IMR-90 (cell line): ENCODE measurements around the gene PEAK1. TPM values are rescaled to one million over a fixed set of nuclear protein-coding genes. Genes with fewer than 3 reads are reported as not detected.

Experiments
- ATAC-seq: fragments of 200-7000 bp; cut with Tn5 transposase; 2 replicates; pipeline ENCODE4 v1.9.1; 2020; ENCODE audit warnings: low read depth, mild to moderate bottlenecking, moderate library complexity
- BruUV-seq: library from RNA; stranded (reverse); fragments of 400-500 nt; replicated peaks from 2 replicates; lab custom pipeline; 2021; lab: Mats Ljungman, UMichigan
- CTCF ChIA-PET: fragments of 300-600 bp; formaldehyde crosslinking; extraction: SDS; loops from one replicate; lab custom pipeline; 2021; ENCODE audit warnings: antibody characterized with exemption; lab: Yijun Ruan, JAX
- POLR2A ChIA-PET: fragments of 300-600 bp; sonication (Branson Sonifier 250); formaldehyde crosslinking; loops from one replicate; lab custom pipeline; 2022; ENCODE audit warnings: antibody characterized with exemption; ENCODE audit not compliant: unreplicated experiment; lab: Charles Lee
- DNase-seq: peaks from one replicate; pipeline ENCODE4 v3.0.0; 2013
- H2AFZ ChIP-seq: replicated peaks from 2 replicates; pipeline ENCODE3; 2013; ENCODE audit warnings: low read length, mild to moderate bottlenecking; ENCODE audit not compliant: poor library complexity
- H2AK5ac ChIP-seq: 2 replicates; pipeline ENCODE4 v1.6.1; 2013; ENCODE audit warnings: low read depth, low read length, inconsistent platforms
- H2AK9ac ChIP-seq: replicated peaks from 2 replicates; pipeline ENCODE3; 2013; ENCODE audit warnings: mild to moderate bottlenecking, low read depth, low read length, moderate library complexity; ENCODE audit not compliant: poor library complexity
- H2BK120ac ChIP-seq: 2 replicates; pipeline ENCODE4 v1.6.1; 2013; ENCODE audit warnings: low read depth, low read length, inconsistent platforms
- H2BK15ac ChIP-seq: 3 replicates; pipeline ENCODE4 v1.6.1; 2013; ENCODE audit warnings: low read depth, low read length, inconsistent platforms
- H2BK20ac ChIP-seq: 2 replicates; pipeline ENCODE4 v1.6.1; 2013; ENCODE audit warnings: low read depth, mild to moderate bottlenecking, inconsistent platforms, low read length, moderate library complexity
- H2BK5ac ChIP-seq: 2 replicates; pipeline ENCODE4 v1.6.1; 2013; ENCODE audit warnings: mild to moderate bottlenecking, low read depth, low read length, inconsistent platforms; ENCODE audit not compliant: poor library complexity, severe bottlenecking
- H3K14ac ChIP-seq: replicated peaks from 2 replicates; pipeline ENCODE4 v1.6.1; 2013; ENCODE audit warnings: low read depth, low read length, inconsistent platforms
- H3K18ac ChIP-seq: 2 replicates; pipeline ENCODE4 v1.6.1; 2013; ENCODE audit warnings: low read depth, low read length, control low read depth
- H3K23ac ChIP-seq: 2 replicates; pipeline ENCODE4 v1.6.1; 2013; ENCODE audit warnings: low read depth, low read length, inconsistent platforms
- H3K27ac ChIP-seq: 2 replicates; pipeline ENCODE4 v1.5.1; 2013; ENCODE audit warnings: mild to moderate bottlenecking, control low read depth, low read length; ENCODE audit not compliant: insufficient read depth
- H3K27me3 ChIP-seq: 2 replicates; pipeline ENCODE4 v1.6.1; 2013; ENCODE audit warnings: low read length; ENCODE audit not compliant: control insufficient read depth, insufficient read depth
- H3K36me3 ChIP-seq: 2 replicates; pipeline ENCODE4 v1.6.1; 2013; ENCODE audit warnings: low read length, mixed read lengths; ENCODE audit not compliant: control insufficient read depth, insufficient read depth
- H3K4ac ChIP-seq: 2 replicates; pipeline ENCODE4 v1.6.1; 2013; ENCODE audit warnings: low read depth, low read length, inconsistent platforms
- H3K4me1 ChIP-seq: 2 replicates; pipeline ENCODE4 v1.6.1; 2013; ENCODE audit warnings: low read length, mixed read lengths; ENCODE audit not compliant: control insufficient read depth, insufficient read depth
- H3K4me2 ChIP-seq: 2 replicates; pipeline ENCODE4 v1.6.1; 2013; ENCODE audit warnings: low read depth, mild to moderate bottlenecking, control low read depth, low read length, moderate library complexity
- H3K4me3 ChIP-seq: 2 replicates; pipeline ENCODE4 v1.5.1; 2013; ENCODE audit warnings: low read depth, mild to moderate bottlenecking, control low read depth, low read length, moderate library complexity; ENCODE audit not compliant: insufficient read depth
- H3K56ac ChIP-seq: 2 replicates; pipeline ENCODE4 v1.6.1; 2013; ENCODE audit warnings: low read length, inconsistent platforms; ENCODE audit not compliant: insufficient read depth; ENCODE audit errors: extremely low read depth
- H3K79me1 ChIP-seq, 2 experiments: 2 replicates each; pipeline ENCODE4 v1.6.1; 2013; ENCODE audit warnings: low read length in 2 of 2, inconsistent platforms in 1 of 2, low read depth in 1 of 2
- H3K9ac ChIP-seq: 2 replicates; pipeline ENCODE4 v1.6.1; 2013; ENCODE audit warnings: low read depth, low read length, control low read depth
- H3K9me1 ChIP-seq: 2 replicates; pipeline ENCODE4 v1.6.1; 2013; ENCODE audit warnings: low read length, inconsistent platforms; ENCODE audit not compliant: insufficient read depth
- H3K9me3 ChIP-seq: 2 replicates; pipeline ENCODE4 v1.6.1; 2013; ENCODE audit warnings: low read length; ENCODE audit not compliant: control insufficient read depth, insufficient read depth
- H4K20me1 ChIP-seq: 2 replicates; pipeline ENCODE4 v1.6.1; 2013; ENCODE audit warnings: low read length, inconsistent platforms; ENCODE audit not compliant: insufficient read depth
- H4K5ac ChIP-seq: 2 replicates; pipeline ENCODE4 v1.6.1; 2013; ENCODE audit warnings: mild to moderate bottlenecking, low read depth, low read length, control low read depth
- H4K8ac ChIP-seq, 2 experiments: 2 replicates each; pipeline ENCODE4 v1.6.1; 2013; ENCODE audit warnings: low read depth in 2 of 2, low read length in 2 of 2, control low read depth in 1 of 2, inconsistent platforms in 1 of 2
- H4K91ac ChIP-seq: 2 replicates; pipeline ENCODE4 v1.6.1; 2013; ENCODE audit warnings: low read depth, low read length, inconsistent platforms; ENCODE audit not compliant: insufficient read depth
- CEBPB ChIP-seq: IDR thresholded peaks from 2 replicates; pipeline ENCODE4 v1.6.1; 2012; ENCODE audit warnings: low read depth, low read length, improper control_type of control experiment
- SMC3 ChIP-seq: fragments of 150-350 bp; IDR thresholded peaks from 2 replicates; pipeline ENCODE4 v1.6.1; 2016; ENCODE audit warnings: low read depth, mild to moderate bottlenecking, antibody characterized with exemption, low read length, moderate library complexity
- WGBS, 2 experiments: methylation state at CpG; one replicate each; pipeline versions ENCODE4 v1.1.5 to v1.1.7; 2013; ENCODE audit warnings: missing lambda C conversion rate in 2 of 2; ENCODE audit not compliant: insufficient read length in 1 of 2; ENCODE audit errors: extremely low coverage in 2 of 2; 5-methylcytosine and 5-hydroxymethylcytosine counted together
- dilution Hi-C: fragments of 300-500 bp; cut with HindIII; formaldehyde crosslinking; loops from one replicate; pipeline ENCODE4 v1.14.3; 2018; ENCODE audit warnings: low sequenced_read_pairs; ENCODE audit not compliant: unreplicated experiment
- in situ Hi-C: fragments of 300-500 bp; cut with MboI; formaldehyde crosslinking; loops from 3 replicates; pipeline ENCODE4 v1.14.3; 2019; ENCODE audit warnings: low sequenced_read_pairs, inconsistent platforms, mixed read lengths
- intact Hi-C: fragments of 100-400 bp; cut with micrococcal nuclease; formaldehyde crosslinking; loops from 2 replicates; pipeline ENCODE4 v1.10.0; 2022
- polyA plus RNA-seq, 3 experiments: library from polyadenylated mRNA; depleted of rRNA; stranded (reverse); fragments of >200 nt; gene quantifications; 2 replicates each; pipeline ENCODE4 v1.2.3, GENCODE V29; 2012; ENCODE audit warnings: low replicate concordance in 1 of 3
- total RNA-seq: library from RNA; depleted of rRNA; stranded (reverse); fragments of >200 nt; gene quantifications from 2 replicates; pipeline ENCODE4 v1.2.3, GENCODE V29; 2012

Gene PEAK1
- total and polyA plus RNA-seq, 2 of the 4 experiments (the other 2 are of a cell fraction) = 21.5 to 43.9 TPM

DNA sequence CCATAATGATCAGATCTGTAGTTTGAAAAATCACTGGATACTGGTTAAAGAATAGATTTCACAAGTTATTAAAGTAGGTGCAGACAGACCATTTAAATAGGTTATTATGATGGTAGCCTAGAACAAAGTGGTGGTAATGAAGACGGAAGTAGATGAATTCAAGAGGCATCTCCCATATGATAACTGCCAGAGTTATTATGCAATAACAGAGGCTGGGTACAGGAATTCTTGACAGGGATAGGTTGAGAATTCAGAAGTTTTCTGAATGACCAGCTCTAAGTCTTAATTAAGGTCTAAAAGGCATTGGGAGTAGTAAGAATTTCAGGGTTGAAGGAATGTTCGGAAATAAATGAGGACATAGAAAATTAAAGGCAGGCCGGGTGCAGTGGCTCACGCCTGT, 108.9 kb downstream of the PEAK1 start:
- H2BK120ac ChIP-seq = no peak overlapping the region
- TF ChIP-seq SMC3 (no peak), CEBPB (peak; percentile 69)
- H3K79me1 ChIP-seq = peaks cover 12 to 66% of the 10 kb centered on the region in 2 experiments
- BruUV-seq = no TSS peak
- no peak overlapping the region for H2BK20ac ChIP-seq
- no peak for DNase-seq
- H3K27me3 ChIP-seq = no peaks in the 10 kb centered on the region
- WGBS, 2 experiments = no CpG with 5 or more reads among the region's 4 CpGs
- H3K14ac ChIP-seq = no peak overlapping the region
- H4K20me1 ChIP-seq = peaks cover 36% of the 10 kb centered on the region; the same call in 1 of the 2 replicates
- no peak overlapping the region for H2BK15ac ChIP-seq
- in situ Hi-C loops = no loop called here
- no peak overlapping the region for H2AK5ac ChIP-seq
- no peak overlapping the region for H3K56ac ChIP-seq
- H3K23ac ChIP-seq = no peak overlapping the region
- H2AFZ ChIP-seq = no peak overlapping the region
- H3K4ac ChIP-seq = no peak overlapping the region
- peaks cover 15% of the 10 kb centered on the region for H3K4me1 ChIP-seq
- H3K9ac ChIP-seq = no peak overlapping the region
- no peak overlapping the region for H3K27ac ChIP-seq
- no peaks in the 10 kb centered on the region for H3K9me3 ChIP-seq
- H4K91ac ChIP-seq = no peak overlapping the region
- H3K4me2 ChIP-seq = no peak overlapping the region
- H3K36me3 ChIP-seq = no peaks in the 10 kb centered on the region
- ATAC-seq = no peak
- POLR2A ChIA-PET = no interaction called here
- H2AK9ac ChIP-seq = no peak overlapping the region
- no peak overlapping the region for H4K5ac ChIP-seq
- CTCF ChIA-PET = no interaction called here
- H3K4me3 ChIP-seq = no peak overlapping the region
- H4K8ac ChIP-seq = no peak overlapping the region
- H3K9me1 ChIP-seq = peaks cover 4% of the 10 kb centered on the region; the same call in 1 of the 2 replicates
- no peak overlapping the region for H2BK5ac ChIP-seq
- H3K18ac ChIP-seq = no peak overlapping the region
- intact Hi-C loops = no loop called here
- dilution Hi-C loops = no loop called here
